SIG-M5 (cell line): ENCODE results near the gene GRIA1.

Source experiments
- DNase-seq: peaks from one replicate; lab custom pipeline; 2025; lab: John Stamatoyannopoulos, UW

The GRIA1 gene

GRCh38 chr5:153780876-153781705 is 290.6 kb downstream of the GRIA1 start:
- DNase-seq, result no peak

DNA sequence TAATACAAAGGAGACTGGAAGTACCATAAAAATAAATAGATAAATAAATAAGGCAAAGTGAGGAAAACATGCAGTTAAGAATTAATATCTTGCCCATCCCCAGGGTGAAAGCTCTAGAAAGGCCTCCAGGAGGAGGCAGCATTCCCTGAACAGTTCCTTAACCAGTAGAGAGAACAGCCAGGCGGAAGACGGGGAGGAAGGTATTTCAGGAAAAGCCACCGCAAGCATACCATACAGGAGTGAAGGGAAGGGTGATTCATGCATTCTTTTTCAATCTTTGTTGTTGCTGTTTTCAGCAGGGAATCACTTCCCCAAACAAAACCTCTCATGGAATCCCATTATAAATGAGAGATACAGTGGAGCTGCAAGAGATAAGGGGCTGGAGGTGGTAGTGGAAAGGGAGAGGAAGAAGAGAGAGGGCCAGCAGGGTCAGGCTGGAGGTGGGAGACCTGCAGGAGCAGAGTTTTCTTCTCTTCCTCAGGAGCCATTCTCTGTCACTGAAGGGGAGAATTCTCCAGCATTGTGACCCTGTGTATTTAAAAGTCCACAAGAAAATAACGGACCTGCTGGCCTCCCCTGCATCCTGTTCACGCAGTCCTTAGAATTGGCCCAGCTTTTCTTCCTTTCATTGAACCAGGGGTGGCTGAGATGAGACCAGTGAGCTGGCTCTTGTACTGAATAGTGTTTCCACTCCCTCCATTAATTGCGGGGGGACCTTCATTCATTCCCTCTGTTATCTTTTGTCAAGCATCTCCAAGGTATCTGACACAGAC is 292.3 kb downstream of the GRIA1 start:
- DNase-seq, result no peak

GRCh38 chr5:153783362-153783658 is 292.8 kb downstream of the GRIA1 start:
- no peak for DNase-seq

- no peak for DNase-seq
Measured at GRCh38 chr5:153784277-153784676, 293.8 kb downstream of the GRIA1 start.

DNA sequence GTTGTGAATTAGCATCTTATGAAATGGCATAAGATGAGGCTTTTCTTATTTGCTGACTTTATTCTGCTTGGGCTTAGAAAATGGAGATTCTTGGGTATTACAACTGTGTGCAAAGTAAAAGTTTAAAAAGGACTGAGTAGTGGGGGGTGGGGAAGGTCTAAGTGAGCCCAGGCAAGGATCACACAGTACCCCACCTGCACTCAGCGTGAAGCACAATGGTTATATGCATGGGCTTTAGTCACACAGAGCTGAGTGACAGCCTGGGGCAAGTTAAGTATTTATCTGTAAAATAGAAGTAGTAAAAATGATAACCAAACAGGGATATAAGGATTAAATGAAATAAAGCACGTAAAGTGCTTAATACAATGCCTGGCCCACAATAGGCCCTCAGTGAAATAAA is 300.9 kb downstream of the GRIA1 start:
- DNase-seq, result no peak

DNA sequence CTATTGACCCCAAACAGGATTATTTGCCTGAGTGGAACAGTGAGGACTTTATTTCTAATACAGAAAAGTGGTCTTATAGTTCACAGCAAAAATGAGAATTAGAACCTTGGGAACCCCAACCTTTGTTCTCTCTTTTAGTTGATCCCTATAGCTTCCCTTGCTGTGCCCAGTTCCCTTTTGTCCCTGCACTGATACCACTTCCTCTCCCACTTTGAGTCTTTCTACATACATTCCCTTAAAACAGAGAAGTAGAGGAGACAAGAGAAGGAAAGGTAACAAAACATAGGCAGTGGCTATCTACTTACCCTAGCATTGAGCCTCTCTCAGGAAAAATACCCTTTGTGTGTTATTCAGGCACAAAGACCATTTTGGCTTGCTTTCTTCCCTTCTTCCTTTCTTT is 301.8 kb downstream of the GRIA1 start:
- no peak for DNase-seq

GRCh38 chr5:153793699-153794098 is 303.2 kb downstream of the GRIA1 start:
- no peak for DNase-seq

- DNase-seq, result no peak
Measured at GRCh38 chr5:153794327-153794726, 303.9 kb downstream of the GRIA1 start.

DNA sequence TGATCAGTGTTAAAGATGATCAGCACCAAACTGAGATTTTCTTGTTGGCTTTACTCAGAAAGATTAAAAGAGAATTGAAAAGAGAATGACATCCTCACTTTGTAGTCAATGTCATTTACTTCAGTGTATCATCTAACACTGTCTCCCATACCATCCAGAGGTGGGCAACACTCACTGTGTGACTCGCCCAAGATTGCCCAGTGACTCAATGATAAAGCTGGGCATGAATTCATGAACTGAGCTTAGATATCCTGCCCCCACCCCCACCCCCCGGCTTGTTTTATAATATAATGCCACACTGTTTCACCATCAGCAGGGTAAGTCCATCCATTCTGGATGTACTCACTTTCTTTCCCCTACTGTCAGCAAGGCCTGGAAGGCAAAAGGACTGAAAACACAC is 306.1 kb downstream of the GRIA1 start:
- DNase-seq, result no peak

DNA sequence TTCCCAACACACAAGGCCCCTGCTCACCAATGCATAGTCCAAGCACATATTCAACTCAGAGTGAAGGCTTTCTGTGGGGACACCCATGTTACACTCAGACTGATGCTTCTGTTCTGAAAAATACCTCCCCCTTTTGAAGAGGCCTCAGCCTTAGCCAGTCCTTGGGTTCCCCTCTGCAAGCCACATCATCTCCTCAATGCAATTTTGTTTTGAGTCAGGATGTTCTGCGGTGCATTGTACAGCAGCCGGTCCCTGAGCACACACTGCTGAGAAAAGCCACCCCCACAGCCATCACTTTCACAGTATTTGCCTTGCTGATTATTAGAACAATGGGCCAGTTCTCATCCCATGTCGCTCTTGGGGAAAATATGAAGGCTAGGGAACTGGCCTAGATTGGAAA is 307.0 kb downstream of the GRIA1 start:
- no peak for DNase-seq

DNA sequence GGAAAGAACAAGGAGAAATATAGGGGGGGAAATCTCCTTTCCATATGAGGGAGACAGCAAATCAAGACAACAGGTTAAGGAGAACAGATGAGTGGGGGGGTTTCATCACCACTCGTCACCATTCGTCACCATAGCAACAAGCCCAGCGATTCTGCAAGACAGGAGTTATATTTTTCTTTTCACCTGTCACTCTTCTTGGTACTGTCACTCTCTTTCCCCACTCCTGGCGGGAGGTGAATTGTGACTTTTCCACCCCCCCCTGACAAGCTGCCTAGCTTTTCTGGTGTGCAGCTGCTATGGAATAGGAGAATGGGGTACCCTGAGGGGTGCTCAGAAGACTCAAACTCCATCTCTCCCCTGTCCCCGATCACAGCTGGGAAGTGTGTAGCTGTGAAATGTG is 308.4 kb downstream of the GRIA1 start:
- no peak for DNase-seq

DNA sequence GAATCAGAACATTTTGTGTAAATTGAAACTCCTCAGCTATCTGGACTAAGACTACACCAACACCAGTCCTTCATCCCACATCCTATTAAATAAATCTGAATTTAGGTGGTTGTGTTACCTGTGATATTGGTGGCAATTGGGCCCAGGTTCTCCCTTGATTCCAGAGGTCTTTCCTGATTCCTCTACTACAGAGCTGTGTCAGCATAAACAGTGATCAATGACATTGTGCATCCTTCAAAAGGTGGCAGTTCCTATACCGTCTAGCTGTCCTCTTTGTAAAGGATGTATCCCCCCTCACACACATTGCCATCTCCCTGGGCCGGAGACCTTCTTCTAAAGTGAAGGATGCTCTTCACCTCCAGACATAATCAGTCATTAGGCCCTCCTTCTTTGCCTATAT is 309.0 kb downstream of the GRIA1 start:
- no peak for DNase-seq

DNA sequence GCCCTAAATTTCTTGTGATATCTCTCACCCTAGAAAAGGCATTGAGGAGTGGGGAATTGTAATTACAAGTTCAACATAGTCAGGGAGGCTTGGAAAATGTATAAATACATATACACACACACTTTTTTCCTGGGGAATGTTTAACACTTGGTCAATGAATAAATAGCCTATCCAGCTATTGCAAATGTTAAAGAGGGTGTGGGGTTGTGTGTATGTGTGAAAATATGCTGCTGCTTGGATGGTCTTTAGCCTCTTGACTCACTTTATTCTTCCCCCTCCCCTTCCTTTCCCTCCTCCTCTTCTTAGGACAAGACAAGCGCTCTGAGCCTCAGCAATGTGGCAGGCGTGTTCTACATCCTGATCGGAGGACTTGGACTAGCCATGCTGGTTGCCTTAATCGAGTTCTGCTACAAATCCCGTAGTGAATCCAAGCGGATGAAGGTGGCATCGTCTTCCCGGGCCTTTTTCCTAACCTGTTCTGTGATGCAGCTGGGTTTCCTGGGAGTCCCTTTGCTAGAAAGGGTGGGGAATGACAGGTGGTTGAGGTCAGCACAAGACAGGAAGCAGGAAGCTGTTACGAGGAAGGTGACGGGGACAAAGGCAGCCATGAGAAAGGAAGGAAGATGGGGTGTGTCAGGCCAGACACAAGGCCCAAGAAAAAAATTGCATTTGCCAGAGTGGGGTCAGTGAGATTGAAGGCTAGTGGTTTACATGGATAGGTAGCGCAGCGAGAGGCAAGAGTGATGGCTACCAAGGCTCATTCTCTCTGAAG is 311.8 kb downstream of the GRIA1 start:
- no peak for DNase-seq

- no peak for DNase-seq
Measured at GRCh38 chr5:153807801-153808200, 317.3 kb downstream of the GRIA1 start.

- no peak for DNase-seq
Measured at GRCh38 chr5:153809166-153809565, 318.7 kb downstream of the GRIA1 start.

DNA sequence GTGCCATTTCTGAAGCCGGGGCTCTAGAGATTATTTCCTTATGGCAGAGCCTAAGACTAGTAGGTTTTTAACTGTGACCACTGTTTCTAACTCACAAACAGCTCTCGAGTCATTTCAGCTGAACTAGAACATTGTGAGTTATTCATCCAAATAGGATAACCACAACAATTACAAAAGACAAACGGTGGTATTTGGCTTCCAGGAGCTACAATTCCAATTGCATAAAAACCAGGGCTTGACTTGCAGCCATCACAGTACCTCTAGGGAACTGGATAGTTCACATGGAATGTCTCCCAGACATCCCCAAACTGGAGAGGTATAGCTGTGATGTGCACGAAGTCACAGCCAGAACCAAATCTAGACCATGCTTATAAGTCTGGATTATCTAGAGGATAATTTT is 323.4 kb downstream of the GRIA1 start:
- no peak for DNase-seq

DNA sequence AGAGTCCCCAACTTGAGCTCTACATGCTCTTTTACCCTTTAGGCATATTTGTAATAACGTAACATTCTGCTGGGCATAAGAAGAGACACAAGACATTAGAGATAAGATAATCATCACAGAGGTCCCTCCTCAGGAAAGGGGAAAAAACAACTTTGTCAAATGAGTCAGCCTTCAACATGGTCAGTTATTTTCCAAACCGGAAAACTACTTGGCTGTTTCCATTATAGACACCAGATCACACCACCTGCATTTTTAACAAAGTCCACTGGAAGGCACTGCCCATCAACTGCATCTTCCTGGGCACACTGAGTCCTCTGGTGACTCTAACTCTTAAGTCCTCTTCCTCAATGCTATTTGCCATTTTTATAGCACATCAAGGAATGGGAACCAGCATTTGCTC is 326.4 kb downstream of the GRIA1 start:
- no peak for DNase-seq

- DNase-seq, result no peak
Measured at GRCh38 chr5:153818626-153819025, 328.2 kb downstream of the GRIA1 start.

DNA sequence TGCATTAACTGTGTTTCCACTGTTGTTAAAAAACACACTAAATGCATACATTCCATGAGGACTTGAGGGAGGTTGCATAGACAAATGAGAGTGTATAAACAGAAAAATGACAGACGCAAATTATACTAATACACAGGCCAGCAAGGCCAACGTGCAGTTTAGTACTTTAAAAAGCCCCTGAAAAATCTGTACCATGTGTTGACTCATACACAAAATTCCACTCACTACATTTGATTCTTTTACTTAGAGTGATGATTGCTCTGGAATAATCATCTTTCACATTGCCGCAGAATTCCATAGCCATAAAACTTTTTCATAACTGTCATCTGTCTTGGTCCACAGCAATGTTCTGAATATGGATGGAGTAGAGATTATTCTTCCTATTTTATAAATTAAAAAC is 332.6 kb downstream of the GRIA1 start:
- DNase-seq, result no peak

DNA sequence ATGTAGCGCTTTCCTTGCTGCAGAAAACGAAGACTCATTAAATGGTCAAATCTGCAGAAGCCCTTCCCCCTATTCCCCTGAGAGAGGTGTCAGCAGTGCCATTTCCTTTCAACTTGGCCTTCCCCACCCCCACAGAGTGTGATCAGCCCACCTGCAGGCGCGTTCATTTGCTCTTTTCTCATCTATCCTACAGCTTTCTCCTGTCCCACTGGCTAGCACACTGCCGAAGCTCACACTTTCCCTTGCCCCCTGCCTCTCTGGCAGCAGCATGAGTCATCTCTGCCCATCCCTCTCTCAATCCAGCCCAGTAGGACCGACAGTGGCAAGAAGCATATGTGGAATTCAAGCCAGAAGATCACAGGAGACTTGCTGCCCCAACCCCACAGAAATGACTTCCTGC is 334.4 kb downstream of the GRIA1 start:
- DNase-seq, result no peak

- no peak for DNase-seq
Measured at GRCh38 chr5:153827397-153827796, 336.9 kb downstream of the GRIA1 start.

- no peak for DNase-seq
Measured at GRCh38 chr5:153829510-153830065, 339.1 kb downstream of the GRIA1 start.

GRCh38 chr5:153831973-153832372 is 341.5 kb downstream of the GRIA1 start:
- DNase-seq, result no peak
